RWPE2 (cell line): ENCODE results near the gene YWHAQ.

ENCODE experiments used
- ATAC-seq: fragments of 200-7000 bp; cut with Tn5 transposase; 3 replicates; pipeline ENCODE4 v1.9.1; 2021; ENCODE audit warnings: low read depth
- DNase-seq: peaks from one replicate; pipeline ENCODE4 v3.0.0-alpha.2; 2020; ENCODE audit warnings: low spot score
- H3K27ac ChIP-seq: fragments of 450-650 bp; 2 replicates; pipeline ENCODE4 v1.5.1; 2017; ENCODE audit warnings: mild to moderate bottlenecking; ENCODE audit not compliant: poor library complexity, severe bottlenecking
- H3K27me3 ChIP-seq: fragments of 250-450 bp; sonication (Bioruptor Pico); 2 replicates; pipeline ENCODE4 v1.5.1; 2021; ENCODE audit warnings: mild to moderate bottlenecking, moderate library complexity; ENCODE audit not compliant: insufficient read depth, poor library complexity, severe bottlenecking
- H3K36me3 ChIP-seq: fragments of 250-450 bp; sonication (Bioruptor Pico); 2 replicates; pipeline ENCODE4 v1.5.1; 2020; ENCODE audit warnings: low read depth, mild to moderate bottlenecking, moderate library complexity
- H3K4me1 ChIP-seq: fragments of 250-450 bp; sonication (Bioruptor Pico); 2 replicates; pipeline ENCODE4 v1.5.1; 2021; ENCODE audit warnings: mild to moderate bottlenecking, moderate library complexity; ENCODE audit not compliant: insufficient read depth, poor library complexity, severe bottlenecking
- H3K4me3 ChIP-seq: fragments of 250-450 bp; sonication (Bioruptor Pico); 2 replicates; pipeline ENCODE4 v1.5.1; 2021; ENCODE audit warnings: mild to moderate bottlenecking, moderate library complexity; ENCODE audit not compliant: severe bottlenecking
- H3K9me3 ChIP-seq: fragments of 250-450 bp; sonication (Bioruptor Pico); 2 replicates; pipeline ENCODE4 v1.5.1; 2021; ENCODE audit warnings: mild to moderate bottlenecking, moderate library complexity; ENCODE audit not compliant: severe bottlenecking
- CTCF ChIP-seq: fragments of 450-650 bp; IDR thresholded peaks from one replicate; pipeline ENCODE4 v1.5.1; 2017; ENCODE audit warnings: mild to moderate bottlenecking, moderate library complexity; ENCODE audit not compliant: poor library complexity, severe bottlenecking

YWHAQ gene

DNA sequence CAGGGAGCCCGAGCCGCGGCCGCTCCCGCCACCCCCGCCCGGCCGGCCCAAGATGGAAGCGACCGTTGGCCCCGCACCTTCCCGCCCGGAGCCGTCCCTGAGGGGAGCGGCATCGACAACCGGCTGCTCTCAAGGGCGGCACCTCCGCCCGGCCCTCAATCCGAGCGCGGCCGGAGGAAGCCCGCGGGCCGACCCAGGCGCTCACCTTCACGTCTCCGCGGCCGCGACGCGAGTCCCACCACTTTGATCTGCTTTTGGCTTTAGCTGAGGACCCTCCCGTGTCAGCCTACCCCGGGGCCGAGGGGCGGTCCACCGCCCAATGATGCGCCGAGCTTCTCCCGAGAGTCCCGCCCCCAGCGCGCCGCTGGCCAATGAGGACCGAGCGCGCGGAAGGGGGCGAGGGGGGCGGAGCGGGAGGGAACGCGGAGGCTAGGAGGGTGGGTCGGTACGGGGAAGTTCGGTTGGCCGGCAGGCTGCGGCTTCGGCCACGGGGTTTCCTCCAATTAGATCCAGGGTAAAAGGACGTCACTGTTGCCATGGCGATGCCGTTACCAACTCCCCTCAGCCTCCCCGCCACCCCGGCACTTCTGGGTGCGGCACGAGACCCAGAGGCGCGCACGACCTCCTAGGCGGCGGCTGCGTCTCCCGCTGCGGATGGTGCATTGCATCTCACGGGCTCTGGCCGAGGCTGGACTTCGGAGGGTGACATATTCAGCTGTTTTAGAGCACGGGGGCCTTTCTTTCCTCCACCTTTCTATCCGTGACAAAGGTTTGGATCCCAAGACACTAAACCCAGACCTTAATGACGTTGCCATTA is at the start of gene YWHAQ:
YWHAQ (minus strand) TSS at position 262 of the 817 bp plus-strand sequence. CDS start 545 bp downstream, outside the sequence.
- Histone ChIP-seq H3K27me3 (no peaks in the 10 kb centered on the region), H3K4me1 (peaks cover 19% of the 10 kb centered on the region), H3K4me3 (peak within 1 kb of the TSS; percentile 66), H3K9me3 (no peaks in the 10 kb centered on the region), H3K27ac (peak within 1 kb of the TSS; percentile 78), H3K36me3 (peaks cover 41% of the 10 kb centered on the region)
- no peak for TF ChIP-seq CTCF
- ATAC-seq, result peak; percentile 88
- peak; percentile 97 for DNase-seq

GRCh38 chr2:9680082-9680481 is 49.3 kb upstream of the YWHAQ start:
- H3K36me3 ChIP-seq, result no peaks in the 10 kb centered on the region
- DNase-seq, result no peak

DNA sequence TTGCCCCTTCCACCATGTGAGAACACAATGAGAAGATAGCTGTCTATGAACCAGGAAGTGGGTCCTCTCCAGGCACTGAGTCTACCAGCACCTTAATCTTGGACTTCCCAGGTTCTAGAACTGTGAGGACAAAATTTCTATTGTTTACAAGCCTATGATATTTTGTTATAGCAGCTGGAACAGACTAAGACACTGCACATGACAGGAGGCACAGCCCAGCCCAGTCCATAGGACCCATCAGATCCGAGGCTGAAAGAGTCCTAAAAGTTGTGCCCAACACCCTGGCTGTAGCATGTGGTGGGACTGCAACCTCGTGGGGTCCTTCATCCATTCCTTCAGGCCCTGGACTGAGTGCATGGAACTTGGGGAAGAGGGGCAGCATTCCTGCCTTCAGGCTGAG is 48.4 kb upstream of the YWHAQ start:
- no peaks in the 10 kb centered on the region for H3K27me3 ChIP-seq
- ATAC-seq, result no peak

More at GRCh38 chr2:9680082-9680481, 49.3 kb upstream of the YWHAQ start:
- TF ChIP-seq CTCF, result no peak
- ATAC-seq, result no peak
- no peaks in the 10 kb centered on the region for H3K27me3 ChIP-seq
- H3K4me1 ChIP-seq, result no peaks in the 10 kb centered on the region
- no peak overlapping the region for H3K4me3 ChIP-seq
- H3K27ac ChIP-seq, result no peak overlapping the region
- no peaks in the 10 kb centered on the region for H3K9me3 ChIP-seq

GRCh38 chr2:9678544-9678943 is 47.7 kb upstream of the YWHAQ start:
- Histone ChIP-seq H3K4me3 (no peak overlapping the region), H3K36me3 (no peaks in the 10 kb centered on the region), H3K4me1 (no peaks in the 10 kb centered on the region), H3K27ac (no peak overlapping the region), H3K9me3 (no peaks in the 10 kb centered on the region), H3K27me3 (no peaks in the 10 kb centered on the region)
- no peak for ATAC-seq
- no peak for DNase-seq
- TF ChIP-seq CTCF, result no peak

More for the DNA sequence above, 48.4 kb upstream of the YWHAQ start:
- no peaks in the 10 kb centered on the region for H3K36me3 ChIP-seq
- no peak for TF ChIP-seq CTCF
- no peaks in the 10 kb centered on the region for H3K9me3 ChIP-seq
- no peaks in the 10 kb centered on the region for H3K4me1 ChIP-seq
- no peak for DNase-seq
- H3K27ac ChIP-seq, result no peak overlapping the region
- no peak overlapping the region for H3K4me3 ChIP-seq
